HK-2 (cell line): Measurements from ENCODE around the gene MARVELD1.
"Not testable (repeated sequence)": the region's sequence is repeated elsewhere in the genome, so short reads cannot be mapped to it uniquely, and the experiment has no call there.

Source experiments
- DNase-seq: peaks from one replicate; pipeline ENCODE4 v3.0.0-alpha.2; 2018; ENCODE audit not compliant: unreplicated experiment

The MARVELD1 gene

DNA sequence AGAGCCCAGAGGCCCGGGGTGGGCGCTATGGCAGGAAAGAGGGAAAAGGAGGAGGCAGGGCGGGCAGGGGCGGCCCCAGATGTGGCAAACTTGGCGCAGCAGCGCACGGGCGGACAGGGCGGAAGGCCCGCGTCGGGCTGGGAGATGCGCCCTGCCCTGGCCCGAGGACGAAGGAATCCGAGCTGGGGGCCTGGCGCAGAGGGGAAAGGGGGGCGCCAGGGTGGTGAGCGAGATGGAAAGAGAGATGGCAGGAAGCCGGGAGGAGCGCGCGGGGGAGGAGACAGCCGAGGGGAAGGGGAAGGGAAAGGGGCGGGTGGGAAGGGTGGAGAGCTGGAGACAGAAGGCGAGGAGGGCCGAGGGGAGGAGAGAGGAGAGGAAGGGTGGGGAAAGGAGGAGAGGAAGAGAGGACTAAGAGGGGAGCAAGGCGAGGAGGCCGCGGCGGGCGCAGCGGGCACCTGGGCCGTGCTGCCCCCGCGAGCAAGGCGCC, at the start of gene MARVELD1:
Gene MARVELD1 (plus strand): TSS at position 392 of the 487 bp plus-strand sequence. CDS start 147 bp downstream, outside the sequence.
- DNase-seq: peak; percentile 81

DNA sequence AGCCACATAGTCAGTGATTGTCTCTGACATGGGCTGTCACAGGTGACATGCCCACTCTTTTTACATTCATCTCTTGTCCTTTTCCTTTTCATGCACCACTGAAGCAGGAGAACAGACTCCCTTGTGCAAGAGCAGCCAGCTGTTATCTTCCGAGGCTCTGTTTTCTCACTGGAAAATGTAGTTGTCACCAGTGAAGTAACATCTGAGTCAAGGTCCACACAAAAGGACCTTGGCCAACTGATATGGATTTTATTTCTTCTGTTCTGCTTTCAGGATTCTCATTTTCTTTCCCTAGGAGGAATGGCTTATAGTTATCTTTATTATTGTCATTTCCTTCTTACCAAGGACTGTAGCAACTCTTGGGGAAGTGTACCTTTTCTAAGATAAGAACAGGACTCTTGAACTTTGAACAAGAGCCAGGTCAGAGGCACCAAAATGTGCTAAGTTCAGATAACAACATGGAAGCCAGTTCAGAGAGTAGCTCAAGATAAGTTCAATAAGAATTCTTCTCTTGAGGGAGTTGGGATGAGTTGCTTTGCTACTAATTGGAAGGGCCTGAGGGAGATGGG, 49.2 kb upstream of the MARVELD1 start:
- DNase-seq: no peak

DNA sequence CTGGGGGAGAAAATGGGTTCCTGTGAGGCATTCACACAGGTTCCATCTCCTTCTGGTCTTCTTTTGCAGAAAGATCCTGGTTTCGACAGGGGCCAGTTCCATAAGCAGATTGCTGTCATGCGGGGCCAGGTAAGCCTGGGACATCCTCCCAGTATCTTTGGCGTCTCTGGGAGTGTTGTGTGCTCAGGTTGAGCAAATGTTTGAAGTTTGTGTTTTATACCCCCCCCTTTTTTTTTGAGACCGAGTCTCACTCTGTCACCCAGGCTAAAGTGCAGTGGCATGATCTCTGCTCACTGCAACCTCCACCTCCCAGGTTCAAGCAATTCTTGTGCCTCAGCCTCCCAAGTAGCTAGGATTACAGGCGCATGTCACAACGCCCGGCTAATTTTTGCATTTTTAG, 46.5 kb upstream of the MARVELD1 start:
- DNase-seq: no peak

DNA sequence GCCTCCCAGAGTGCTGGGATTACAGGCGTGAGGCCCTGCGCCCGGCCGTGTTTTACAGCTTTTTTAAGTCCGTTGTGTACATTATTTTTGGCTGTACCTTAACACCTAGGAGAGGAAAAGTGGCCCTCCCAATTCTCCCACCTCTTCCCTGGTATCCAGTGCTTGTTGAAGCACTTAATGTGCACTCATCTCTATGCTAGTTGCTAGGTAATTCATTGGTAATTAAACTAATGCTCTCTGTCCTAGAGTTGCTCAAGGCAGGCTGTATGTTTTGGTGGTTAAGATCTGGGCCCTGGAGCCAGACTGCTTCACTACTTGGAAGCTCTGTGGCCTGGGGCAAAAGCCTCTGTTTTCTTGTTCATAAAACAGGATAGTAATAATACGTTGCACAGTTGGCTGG, 46.1 kb upstream of the MARVELD1 start:
- DNase-seq: no peak

DNA sequence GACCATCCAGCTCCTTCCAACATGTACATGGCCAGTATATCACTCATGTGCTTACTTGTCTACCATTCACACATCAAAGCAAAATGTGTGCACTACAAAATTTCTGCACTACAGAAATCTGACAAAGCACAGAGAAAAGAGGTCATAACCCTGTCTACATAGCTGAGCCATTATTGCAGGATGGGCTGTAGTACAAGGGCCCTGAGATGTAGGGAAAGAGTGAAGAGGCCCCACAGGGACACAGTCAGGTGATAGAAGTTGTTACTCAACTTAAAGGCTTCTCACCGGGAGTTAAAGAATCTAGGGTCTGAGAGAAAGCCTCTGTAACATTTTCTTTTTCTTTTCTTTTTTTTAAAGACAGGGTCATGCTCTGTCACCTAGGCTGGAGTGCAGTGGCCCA, 44.0 kb upstream of the MARVELD1 start:
- no peak for DNase-seq

DNA sequence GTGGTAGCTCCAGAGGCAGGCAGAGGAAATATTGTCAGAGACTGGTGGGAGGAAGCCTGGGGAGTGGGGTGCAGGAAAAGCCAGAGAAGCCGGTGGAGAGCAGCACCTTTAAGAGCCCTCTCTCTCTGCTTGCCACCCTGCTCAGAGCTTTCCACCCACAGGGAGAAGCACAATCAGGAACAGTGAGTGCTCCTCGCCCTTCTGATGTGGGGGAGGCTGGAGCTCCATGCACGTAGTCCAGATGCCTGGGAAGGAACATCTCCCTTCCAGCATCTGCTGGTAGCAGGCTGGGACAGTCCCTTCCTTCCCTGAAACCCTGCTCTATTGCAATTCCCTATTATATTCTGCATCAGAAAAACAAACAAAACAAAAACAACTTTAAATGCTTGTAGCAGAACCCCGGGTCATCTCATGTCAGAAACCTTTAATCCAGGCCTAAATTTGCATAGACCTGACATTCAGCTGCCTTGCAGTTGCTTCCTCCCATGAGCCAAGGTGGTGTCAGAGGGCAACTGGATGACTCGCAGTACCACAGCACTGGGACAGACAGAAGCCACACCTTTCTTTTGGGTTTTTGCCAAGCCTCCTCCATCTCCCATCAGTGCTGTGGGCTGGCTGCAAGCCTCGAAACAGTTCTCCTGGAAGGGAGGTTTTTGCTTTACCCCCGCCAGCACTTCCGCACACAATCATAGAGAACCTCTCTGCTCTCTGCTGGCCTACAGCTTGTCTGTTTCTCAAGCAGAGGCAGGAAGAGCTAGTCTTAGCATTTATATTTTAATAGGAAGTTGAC, 39.6 kb upstream of the MARVELD1 start:
- peak; percentile 78 for DNase-seq

DNA sequence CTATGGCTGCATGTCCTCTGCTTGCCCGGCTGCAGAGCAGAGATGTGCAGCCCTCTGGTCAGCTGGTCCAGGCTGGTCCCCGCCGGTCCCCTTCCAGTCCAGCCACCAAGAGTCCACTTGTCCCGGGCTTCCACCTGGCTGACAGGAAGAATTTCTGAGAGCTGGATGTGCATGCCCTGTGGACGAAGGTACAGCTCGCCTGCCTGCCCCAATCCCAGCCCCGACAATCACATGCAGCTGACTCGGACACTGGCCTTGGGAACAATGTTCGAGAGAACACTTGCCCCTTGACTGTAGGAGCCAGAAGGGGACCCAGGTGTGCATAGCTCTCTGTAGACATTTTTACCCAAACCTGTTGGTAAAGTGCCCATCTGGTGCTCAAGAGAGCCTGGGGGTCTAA, 38.3 kb upstream of the MARVELD1 start:
- DNase-seq: no peak

DNA sequence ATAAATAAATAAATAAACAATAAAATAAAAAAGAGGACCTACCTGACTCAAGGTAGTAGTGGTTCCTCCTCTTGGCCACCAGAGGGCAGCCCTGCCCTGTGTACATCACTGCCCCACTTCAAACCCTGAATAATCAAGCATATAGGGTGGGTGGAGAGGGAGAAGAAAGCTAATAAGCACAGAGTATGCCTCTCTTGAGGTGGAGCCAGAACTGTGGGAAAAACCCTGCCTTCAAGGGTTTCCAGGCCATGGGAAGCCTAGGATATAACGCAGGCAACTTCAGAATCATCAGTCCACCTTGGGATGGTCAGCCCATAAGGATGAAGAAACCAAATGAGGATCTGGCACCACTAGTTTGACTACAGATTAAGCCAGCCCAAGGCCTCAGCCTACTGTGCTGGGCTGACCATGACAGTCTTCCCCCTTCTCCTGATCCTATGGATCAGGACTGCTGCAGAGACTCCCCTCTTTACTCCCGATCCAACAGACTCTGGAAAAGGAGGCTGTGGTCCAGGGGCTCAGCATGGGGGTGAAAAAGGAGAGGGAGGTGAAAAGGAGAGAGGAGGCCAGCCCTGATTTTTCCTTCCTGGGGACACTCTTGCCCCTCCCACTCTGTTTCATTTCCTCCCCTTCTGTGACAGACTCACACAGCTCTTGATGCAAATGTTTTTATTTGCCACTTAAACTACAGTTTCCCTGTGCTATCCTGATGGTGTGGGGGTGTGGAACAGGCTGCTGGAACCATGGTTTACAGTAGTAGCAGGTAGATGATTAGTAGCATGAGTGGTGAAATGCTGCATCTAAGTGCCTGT, 36.6 kb upstream of the MARVELD1 start:
- peak; percentile 37 for DNase-seq

DNA sequence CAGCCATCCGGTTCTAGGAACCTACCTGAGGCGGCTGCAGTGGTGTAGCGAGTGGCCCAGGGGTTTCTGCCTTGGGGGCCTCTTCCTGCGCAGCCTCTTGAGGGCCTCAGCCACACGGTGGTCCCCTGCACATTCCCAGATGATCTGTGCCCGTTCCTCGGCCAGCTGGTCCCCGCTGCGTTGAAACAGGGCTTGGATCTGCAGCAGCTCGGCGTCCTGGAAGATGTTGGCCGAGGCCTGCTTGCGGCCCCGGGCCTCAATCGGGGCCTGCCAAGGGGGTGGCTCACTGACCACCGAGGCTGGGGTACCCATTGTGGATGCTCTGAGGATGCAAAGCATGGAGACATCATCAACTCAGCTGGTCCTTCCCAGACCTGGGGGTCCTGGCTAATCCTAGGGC, 33.9 kb upstream of the MARVELD1 start:
- no peak for DNase-seq

DNA sequence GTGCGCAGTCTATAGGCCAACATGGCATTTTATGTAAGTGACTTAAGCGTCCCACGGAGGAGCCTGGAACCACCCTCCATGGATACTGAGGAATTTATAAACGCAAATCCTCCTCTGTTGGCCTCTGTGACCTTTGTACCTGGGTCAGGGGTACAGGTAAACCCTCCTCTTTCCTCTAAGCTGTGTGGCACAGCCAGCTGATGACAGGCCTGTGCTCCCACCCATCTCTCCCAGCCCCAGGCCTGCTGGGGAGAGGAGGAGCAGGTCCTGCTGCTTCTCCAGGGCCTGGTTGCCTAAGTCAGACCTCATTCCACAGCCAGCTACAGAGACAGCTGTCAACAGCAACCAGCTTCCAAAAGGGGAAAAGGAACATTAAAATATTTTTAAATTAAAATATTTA, 31.5 kb upstream of the MARVELD1 start:
- no peak for DNase-seq

DNA sequence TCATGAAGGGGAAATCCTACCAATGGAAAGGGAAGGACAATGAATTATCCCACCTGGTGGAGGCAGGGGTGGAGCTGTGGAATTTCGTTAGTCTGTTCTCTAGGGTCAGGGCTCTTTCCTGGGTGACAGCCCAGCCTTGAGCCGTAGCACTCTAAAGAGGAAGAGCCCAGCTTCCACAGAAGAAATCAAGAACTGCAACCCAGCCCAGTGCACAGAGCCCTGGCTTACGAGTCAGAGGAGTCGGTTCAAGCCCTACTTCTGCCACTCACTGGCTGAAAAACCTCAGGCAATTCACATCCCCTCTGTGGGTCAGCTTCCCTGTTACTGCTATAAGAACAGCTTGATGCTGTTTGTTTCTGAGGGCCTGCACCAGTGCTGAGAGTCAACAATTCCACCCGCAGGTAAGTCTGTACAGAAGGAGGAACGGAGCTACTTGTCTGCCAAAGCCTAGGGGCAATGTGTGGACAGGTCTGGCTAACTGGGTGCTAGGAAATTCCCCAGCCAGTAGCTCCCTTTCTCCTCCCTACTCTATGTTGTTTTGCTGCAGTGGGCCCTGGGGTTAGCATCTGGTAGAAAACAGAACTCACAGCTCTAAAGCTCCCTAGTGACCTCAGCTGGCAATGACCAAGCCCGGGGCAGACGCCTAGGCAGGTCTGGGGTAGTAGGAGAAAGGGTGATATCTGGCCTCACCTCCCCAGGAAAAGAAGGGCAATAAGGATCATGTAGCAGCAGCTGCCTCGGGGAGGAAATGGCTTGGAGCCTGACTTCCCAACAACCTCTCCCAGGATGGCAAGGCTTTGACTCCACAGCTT, 29.8 kb upstream of the MARVELD1 start:
- peak; percentile 41 for DNase-seq

DNA sequence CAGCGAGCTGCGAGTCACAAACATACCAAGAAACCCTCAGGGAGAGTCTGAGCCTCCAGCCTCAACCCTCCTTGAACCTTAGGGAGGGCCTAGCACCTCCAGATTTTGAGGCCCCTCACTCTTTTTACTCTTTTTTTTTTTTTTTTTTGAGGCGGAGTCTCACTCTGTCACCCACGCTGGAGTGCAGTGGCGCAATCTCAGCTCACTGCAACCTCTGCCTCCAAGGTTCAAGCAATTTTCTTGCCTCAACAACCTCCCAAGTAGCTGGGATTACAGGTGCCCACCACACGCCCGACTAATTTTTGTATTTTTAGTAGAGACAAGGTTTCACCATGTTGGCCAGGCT, 29.2 kb upstream of the MARVELD1 start:
- not testable (repeated sequence) for DNase-seq

DNA sequence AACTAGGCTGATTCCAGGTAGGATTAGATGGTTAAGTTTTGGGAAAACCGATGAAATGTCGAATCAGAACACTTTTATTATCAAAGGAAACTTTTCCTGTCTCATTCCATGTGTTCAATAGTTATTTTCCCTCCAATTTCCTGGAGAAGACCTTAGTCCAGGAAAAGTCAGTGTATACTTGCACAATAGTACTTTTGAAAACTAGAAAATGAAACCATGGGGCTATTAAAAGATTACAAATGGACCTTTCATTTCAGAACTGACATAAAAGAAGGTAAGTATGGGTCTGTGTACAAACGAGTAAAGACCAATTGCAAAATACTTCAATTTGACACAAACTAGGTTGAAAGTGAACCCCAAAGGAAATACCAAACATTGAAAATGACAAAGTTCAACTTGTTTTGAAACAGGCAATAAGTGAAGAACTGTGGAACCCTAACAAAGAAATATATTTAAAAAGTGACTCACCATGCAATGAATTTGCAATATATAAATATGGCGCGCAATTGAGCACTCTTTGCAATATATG, 28.6 kb upstream of the MARVELD1 start:
- no peak for DNase-seq

DNA sequence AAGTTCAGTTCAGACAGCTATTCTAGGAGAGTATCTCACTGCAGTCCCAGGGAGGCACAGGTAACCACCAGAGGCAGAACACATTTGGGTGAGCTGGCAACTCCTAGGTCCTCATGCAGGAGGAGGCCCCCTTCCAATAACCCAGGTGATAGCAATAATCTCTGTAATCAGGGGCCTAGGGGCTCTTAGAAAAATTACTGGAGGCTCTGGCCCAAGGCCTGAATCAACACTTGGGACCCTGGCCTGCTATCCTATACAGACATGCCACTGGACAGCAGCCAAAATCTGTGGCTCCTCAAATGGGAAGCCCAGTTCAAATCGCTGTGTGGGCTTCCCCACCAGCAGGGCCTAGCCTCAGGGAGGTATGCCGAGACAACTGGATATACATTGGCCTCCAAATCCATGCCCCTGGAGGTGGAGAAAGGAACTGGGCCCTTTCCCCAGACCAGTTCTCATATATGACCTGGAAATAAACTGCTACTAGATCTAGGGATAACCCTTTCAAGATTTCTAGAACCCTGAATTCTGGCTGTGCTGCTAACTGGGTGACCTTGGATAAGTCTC, 28.1 kb upstream of the MARVELD1 start:
- no peak for DNase-seq

DNA sequence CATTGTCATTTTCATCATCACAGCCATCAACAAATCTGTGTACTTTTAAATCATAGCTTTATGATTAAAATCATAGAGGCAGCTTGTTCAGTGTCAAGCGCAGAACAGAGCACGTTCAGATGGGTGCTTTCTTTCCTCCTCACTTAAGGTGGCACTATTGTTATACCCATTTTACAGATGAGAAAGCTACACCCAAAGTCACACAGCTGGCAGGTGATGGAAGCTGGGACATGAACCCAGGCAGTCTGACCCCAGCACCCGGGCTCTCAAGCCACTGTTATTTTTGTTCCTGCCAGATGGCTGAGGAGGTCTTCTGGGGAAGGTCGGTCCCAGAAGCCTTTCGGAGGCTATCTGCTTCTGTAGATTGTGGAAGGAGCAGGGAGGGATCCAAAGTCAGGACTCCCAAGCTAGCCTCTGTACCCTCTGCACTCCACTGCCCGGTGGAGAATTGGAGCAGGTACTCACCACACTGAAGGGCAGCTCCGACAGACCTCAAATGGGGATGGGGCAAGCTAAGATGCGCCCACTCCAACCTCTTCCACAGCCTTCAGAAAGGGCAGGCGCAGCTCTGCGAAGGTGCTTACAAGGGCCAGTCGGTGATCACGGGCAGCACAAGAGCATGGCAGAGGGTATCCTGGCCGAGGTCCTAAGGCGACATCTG, 27.1 kb upstream of the MARVELD1 start:
- DNase-seq: no peak

DNA sequence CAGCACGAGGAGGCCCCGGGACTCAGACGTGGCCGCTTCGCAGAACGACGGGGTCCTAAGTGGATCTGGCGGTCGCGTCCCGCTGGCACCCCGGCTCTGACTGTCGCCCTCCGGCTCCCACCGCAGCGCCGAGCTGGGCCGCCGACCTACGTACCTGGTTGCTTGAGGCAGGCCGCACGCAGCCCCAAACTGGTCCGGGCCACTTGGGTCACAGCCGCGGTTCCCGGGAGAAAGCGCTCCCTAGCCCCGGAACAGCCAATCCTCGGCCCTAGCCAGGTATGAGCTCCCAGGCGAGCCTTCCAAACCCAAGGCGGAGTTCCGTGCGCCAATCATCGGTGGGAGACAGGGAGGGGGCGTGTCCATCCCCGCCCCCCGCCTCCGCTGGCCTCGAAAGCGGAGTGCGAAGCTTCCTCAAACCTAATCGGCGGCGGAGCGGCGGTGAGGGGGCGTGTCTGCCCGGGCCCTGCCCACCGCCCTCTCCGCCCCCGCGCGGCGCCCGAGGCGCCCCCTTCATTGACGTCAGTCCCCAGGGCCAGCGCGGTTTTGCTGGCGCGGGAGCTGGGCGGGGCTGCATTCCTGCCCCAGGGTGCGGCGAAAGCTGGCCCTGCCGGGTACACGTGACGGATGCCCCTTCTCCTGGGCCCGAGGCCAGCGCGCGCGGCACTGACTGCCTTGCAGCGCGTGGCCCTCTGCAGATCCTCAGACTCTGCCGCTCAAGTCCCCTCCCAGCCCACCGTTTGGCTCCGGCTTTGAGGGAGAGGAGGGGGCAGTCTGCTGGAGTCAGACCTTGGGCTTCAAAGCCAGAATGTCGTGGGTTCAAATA, 26.4 kb upstream of the MARVELD1 start, which contains the start of gene AVPI1:
Gene AVPI1 (minus strand): TSS at position 280 of the 823 bp plus-strand sequence. CDS start 7,336 bp downstream, outside the sequence.
- peak; percentile 100 for DNase-seq

DNA sequence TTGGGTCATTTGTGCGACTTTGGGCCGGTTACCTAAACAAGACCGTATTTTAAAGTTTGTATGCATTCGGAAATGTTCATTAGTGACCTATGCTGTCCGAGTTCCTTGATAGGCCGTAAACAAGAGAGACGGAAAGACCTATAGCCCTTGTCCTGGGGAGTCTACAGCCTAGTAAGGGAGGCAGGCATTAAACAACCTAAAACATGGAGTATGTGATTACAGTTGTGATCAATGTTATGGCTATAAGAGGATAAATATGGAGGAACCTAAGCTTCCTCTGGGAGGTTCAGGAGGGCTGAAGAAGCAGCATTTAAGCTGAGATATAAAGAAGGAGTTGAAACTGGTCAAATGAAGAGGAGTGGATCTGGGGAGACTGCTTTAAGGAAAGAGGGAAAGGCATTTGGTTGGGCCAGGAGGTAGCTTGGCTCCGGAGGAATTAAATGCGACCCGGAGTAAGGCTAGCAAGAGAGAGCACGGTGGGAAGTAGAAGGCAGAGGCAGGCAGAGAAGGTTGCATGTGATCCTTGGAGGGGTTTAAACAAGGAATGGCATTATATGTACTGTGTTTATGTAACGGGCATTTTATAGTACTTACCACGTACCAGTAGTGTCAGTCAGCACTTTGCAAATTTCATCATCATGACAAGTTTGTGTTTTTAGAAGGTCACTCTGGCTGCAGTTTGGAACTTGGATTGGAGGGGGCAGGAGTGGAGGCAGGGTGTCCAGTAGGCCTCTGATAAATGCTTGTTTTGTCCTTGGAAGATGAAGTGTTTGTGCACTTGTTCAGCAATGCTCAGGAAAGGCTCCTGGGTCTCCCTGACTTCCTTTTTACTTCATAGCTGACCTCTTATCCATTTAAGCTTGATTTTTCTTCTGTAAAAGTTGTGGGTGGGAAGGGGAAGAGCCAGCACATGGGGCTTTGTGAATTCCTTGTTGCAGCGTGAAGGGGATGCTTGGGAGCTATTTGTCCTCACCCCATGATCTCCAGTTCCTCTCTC, 25.4 kb upstream of the MARVELD1 start:
- DNase-seq: no peak

DNA sequence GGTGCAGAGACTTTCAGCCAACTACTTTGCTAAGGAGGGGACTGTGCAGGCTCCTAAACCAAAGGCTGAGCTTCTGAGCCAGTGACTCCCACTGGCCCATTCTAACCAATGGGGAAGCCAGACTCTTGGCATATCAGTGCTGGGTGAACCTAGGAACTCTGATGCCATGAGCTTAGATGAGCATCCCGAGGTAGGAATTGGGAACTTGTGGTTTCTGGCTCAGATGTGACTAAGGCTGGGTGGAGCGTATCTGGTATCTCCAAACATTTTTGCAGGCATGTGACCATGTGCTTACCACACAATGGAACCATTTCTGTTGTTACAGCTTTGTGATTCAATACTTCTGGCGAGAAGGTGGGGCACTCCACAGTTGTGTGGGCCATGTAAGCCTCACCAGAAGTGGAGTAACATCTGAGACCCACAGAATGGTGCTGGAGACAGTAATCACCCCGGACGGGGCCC, 23.9 kb upstream of the MARVELD1 start:
- DNase-seq: peak; percentile 74
